HepG2 (cell line): ENCODE data around the gene OR2F2. TPM values are rescaled to one million over a fixed set of nuclear protein-coding genes. Genes with fewer than 3 reads are reported as not detected.
A peak's percentile ranks its signal among the peaks of the same experiment; 100 is the strongest.

Experiments used
- ATAC-seq: fragments of 200-7000 bp; cut with Tn5 transposase; 3 replicates; pipeline ENCODE4 v1.9.1; 2020; ENCODE audit warnings: mild to moderate bottlenecking, moderate library complexity
- BruUV-seq: library from RNA; stranded (reverse); fragments of 400-500 nt; replicated peaks from 2 replicates; lab custom pipeline; 2021; lab: Mats Ljungman, UMichigan
- CTCF ChIA-PET: fragments of 300-600 bp; formaldehyde crosslinking; extraction: SDS; loops from one replicate; lab custom pipeline; 2021; ENCODE audit warnings: low total read pairs, inconsistent platforms, low intra/inter-chr PET ratio; lab: Yijun Ruan, JAX
- POLR2A ChIA-PET: fragments of 350-600 bp; sonication (Branson Sonifier 250); formaldehyde crosslinking; loops from one replicate; lab custom pipeline; 2020; ENCODE audit warnings: antibody characterized with exemption, inconsistent platforms; lab: Yijun Ruan, JAX
- DNase-seq: peaks from one replicate; pipeline ENCODE4 v3.0.0-alpha.2; 2015; ENCODE audit warnings: low spot score
- FAIRE-seq: peaks from 3 replicates; lab custom pipeline; 2011; peaks lifted over from hg19 to GRCh38; lab: Jason Lieb, UNC
- H2AFZ ChIP-seq: one replicate; pipeline ENCODE4 v1.6.1; 2011; ENCODE audit warnings: low read length, inconsistent platforms
- H3K27ac ChIP-seq: fragments of 300-600 bp; 3 replicates; pipeline ENCODE4 v1.8.0; 2011; ENCODE audit warnings: mixed run types, mild to moderate bottlenecking, mixed read lengths, low read length, inconsistent platforms; ENCODE audit not compliant: insufficient read depth; ENCODE audit errors: extremely low read length
- H3K27me3 ChIP-seq, 2 experiments: fragments of 200-600 bp in 1 of 2; 2 replicates in 1 of 2; 3 replicates in 1 of 2; pipeline versions ENCODE4 v1.6.0 to v1.8.0; 2011; ENCODE audit warnings: low read length in 2 of 2, mild to moderate bottlenecking in 2 of 2, moderate library complexity in 2 of 2, inconsistent platforms in 1 of 2; ENCODE audit not compliant: insufficient read depth in 2 of 2, control insufficient read depth in 1 of 2
- H3K36me3 ChIP-seq, 2 experiments: fragments of 200-600 bp in 1 of 2; replicated peaks in 1 of 2; 2 replicates in 1 of 2; 3 replicates in 1 of 2; pipeline versions ENCODE4 v1.5.1 to v1.8.0; 2011; ENCODE audit warnings: low read length in 2 of 2, inconsistent platforms in 1 of 2; ENCODE audit not compliant: insufficient read depth in 2 of 2, control insufficient read depth in 1 of 2
- H3K4me1 ChIP-seq: 2 replicates; pipeline ENCODE4 v1.5.1; 2012; ENCODE audit warnings: low read length, inconsistent platforms; ENCODE audit not compliant: insufficient read depth
- H3K4me2 ChIP-seq: 2 replicates; pipeline ENCODE4 v1.6.0; 2011; ENCODE audit warnings: low read depth, low read length, inconsistent platforms
- H3K4me3 ChIP-seq, 3 experiments: fragments of 200-600 bp in 1 of 3; sonication (generic), shearing (Covaris generic) in 1 of 3; replicated peaks in 1 of 3; 2 replicates each; pipeline ENCODE4 v1.5.1; 2011 to 2016; ENCODE audit warnings: low read length in 3 of 3, inconsistent platforms in 2 of 3, low read depth in 2 of 3, mild to moderate bottlenecking in 2 of 3, control low read depth in 1 of 3, mixed read lengths in 1 of 3; ENCODE audit not compliant: insufficient read depth in 1 of 3
- H3K79me2 ChIP-seq: one replicate; pipeline ENCODE4 v1.6.1; 2011; ENCODE audit warnings: low read length, inconsistent platforms; ENCODE audit not compliant: insufficient read depth
- H3K9ac ChIP-seq: 2 replicates; pipeline ENCODE4 v1.6.0; 2011; ENCODE audit warnings: mild to moderate bottlenecking, low read depth, low read length, inconsistent platforms; ENCODE audit not compliant: insufficient read depth
- H3K9me3 ChIP-seq: 2 replicates; pipeline ENCODE4 v1.5.1; 2012; ENCODE audit warnings: mild to moderate bottlenecking, low read length
- H4K20me1 ChIP-seq: 2 replicates; pipeline ENCODE4 v1.6.0; 2011; ENCODE audit warnings: inconsistent platforms, mild to moderate bottlenecking, low read length, moderate library complexity; ENCODE audit not compliant: insufficient read depth
- CHCHD3 ChIP-seq: sonication (generic); formaldehyde crosslinking; IDR thresholded peaks from 2 replicates; pipeline ENCODE4 v1.8.0; 2022; ENCODE audit warnings: mild to moderate bottlenecking, missing genetic modification reagents, moderate library complexity
- EEA1 ChIP-seq: sonication (generic); formaldehyde crosslinking; IDR thresholded peaks from 2 replicates; pipeline ENCODE4 v1.5.1; 2020; ENCODE audit warnings: mild to moderate bottlenecking, missing genetic modification reagents, borderline replicate concordance
- KDM5B ChIP-seq: sonication (generic); formaldehyde crosslinking; IDR thresholded peaks from 2 replicates; pipeline ENCODE4 v1.4.0; 2020; ENCODE audit warnings: missing genetic modification reagents, mild to moderate bottlenecking, borderline replicate concordance
- WGBS: methylation state at CpG from one replicate; pipeline ENCODE4 v1.1.6; 2017; ENCODE audit warnings: low lambda C conversion rate; 5-methylcytosine and 5-hydroxymethylcytosine counted together
- in situ Hi-C: cut with HindIII; loops from 2 replicates; pipeline ENCODE4 v1.10.0; 2017; ENCODE audit warnings: low pct_unique_long_range_greater_than_20kb; ENCODE audit not compliant: extremely low pct_ligation_motif_present
- intact Hi-C: fragments of 100-400 bp; cut with micrococcal nuclease; formaldehyde crosslinking; loops from one replicate; pipeline ENCODE4 v1.10.0; 2022; ENCODE audit not compliant: unreplicated experiment
- polyA plus RNA-seq, 8 experiments: library from polyadenylated mRNA; depleted of rRNA in 3 of 8; stranded (reverse) in 7 of 8; unstranded in 1 of 8; fragments of >200 nt; fragmentation: Illumina TruSeq in 4 of 8; extraction: Trizol in 4 of 8; gene quantifications; 2 replicates each; pipeline versions ENCODE4 v1.2.1 to v1.2.3, GENCODE V29; 2011 to 2016; ENCODE audit warnings: low read depth in 4 of 8, missing spikeins in 1 of 8, mixed read lengths in 1 of 8; ENCODE audit not compliant: insufficient read depth in 1 of 8
- total RNA-seq, 5 experiments: library from RNA; depleted of rRNA; stranded (reverse); fragments of >200 nt; fragmentation: Illumina TruSeq; extraction: Trizol; gene quantifications; 2 replicates each; pipeline ENCODE4 v1.2.3, GENCODE V29; 2016; ENCODE audit warnings: low read depth in 1 of 5
- TF ChIP-seq, protein P1 (sequence below): sonication (generic); formaldehyde crosslinking; IDR thresholded peaks from 2 replicates; pipeline ENCODE4 v1.5.0; 2020; ENCODE audit warnings: missing genetic modification reagents
- TF ChIP-seq, protein P2 (sequence below): IDR thresholded peaks from 2 replicates; pipeline ENCODE4 v1.6.1; 2012; ENCODE audit warnings: inconsistent platforms
- TF ChIP-seq, protein P3 (sequence below): IDR thresholded peaks from 2 replicates; pipeline ENCODE4 v1.6.1; 2016; ENCODE audit warnings: low read depth

The OR2F2 gene
- total and polyA plus RNA-seq, 2 of the 13 experiments (the other 11 are each of a cell fraction or from before 2014, with no cell fraction given): 0.13 TPM; not detected in 1

DNA sequence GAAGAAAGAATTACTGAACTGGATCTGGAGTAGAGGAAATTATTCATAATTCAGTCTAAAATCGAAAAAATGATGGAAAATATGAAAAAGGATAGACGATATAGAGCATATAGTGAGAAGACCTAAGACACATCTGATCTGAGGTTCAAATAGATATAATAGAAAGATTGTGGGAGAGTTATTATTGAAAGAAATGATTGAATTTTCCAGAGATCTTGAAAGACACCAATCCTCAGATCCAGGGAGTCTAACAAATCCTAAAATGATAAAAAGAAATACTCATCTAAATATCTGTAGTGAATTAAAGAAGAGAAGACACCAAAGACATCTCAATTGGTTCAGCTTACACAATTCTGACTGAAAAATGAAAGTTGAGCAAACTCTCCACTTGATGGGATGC lies 46.0 kb upstream of the OR2F2 start:
- no peak overlapping the region for H2AFZ ChIP-seq
- ChIA-PET POLR2A (interaction anchor here (2.5 kb wide), 1 partner anchor 12 kb away, joined by 21 read pairs; the partner anchor contains the start of gene TCAF1), CTCF (no interaction called here)
- peaks cover 0 to 1% of the 10 kb centered on the region in 2 experiments; a peak in 3 of 5 replicates for H3K36me3 ChIP-seq
- peaks cover 28% of the 10 kb centered on the region for H3K4me1 ChIP-seq
- 83% methylated on average over 2 of the region's 2 CpGs for WGBS
- intact Hi-C loops: no loop called here
- no peak overlapping the region for H3K27ac ChIP-seq
- FAIRE-seq (peak; percentile 56), ATAC-seq (no peak), DNase-seq (no peak)
- no peak overlapping the region for H3K4me2 ChIP-seq
- in situ Hi-C loops: loop anchor here (25.0 kb wide), 1 partner anchor 498 kb away; no protein-coding TSS in a partner anchor
- BruUV-seq: no TSS peak
- peaks cover 34% of the 10 kb centered on the region for H4K20me1 ChIP-seq
- H3K4me3 ChIP-seq: no peak overlapping the region
- H3K9me3 ChIP-seq: no peaks in the 10 kb centered on the region
- H3K27me3 ChIP-seq: no peaks in the 10 kb centered on the region
- peaks cover 71% of the 10 kb centered on the region for H3K79me2 ChIP-seq
- TF ChIP-seq, protein P1, sequence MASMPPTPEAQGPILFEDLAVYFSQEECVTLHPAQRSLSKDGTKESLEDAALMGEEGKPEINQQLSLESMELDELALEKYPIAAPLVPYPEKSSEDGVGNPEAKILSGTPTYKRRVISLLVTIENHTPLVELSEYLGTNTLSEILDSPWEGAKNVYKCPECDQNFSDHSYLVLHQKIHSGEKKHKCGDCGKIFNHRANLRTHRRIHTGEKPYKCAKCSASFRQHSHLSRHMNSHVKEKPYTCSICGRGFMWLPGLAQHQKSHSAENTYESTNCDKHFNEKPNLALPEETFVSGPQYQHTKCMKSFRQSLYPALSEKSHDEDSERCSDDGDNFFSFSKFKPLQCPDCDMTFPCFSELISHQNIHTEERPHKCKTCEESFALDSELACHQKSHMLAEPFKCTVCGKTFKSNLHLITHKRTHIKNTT (CRISPR knock-in tag): no peak
- TF ChIP-seq, protein P2, sequence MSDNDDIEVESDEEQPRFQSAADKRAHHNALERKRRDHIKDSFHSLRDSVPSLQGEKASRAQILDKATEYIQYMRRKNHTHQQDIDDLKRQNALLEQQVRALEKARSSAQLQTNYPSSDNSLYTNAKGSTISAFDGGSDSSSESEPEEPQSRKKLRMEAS: no peak
- TF ChIP-seq KDM5B (CRISPR knock-in tag): no peak
- no peak for TF ChIP-seq EEA1 (CRISPR knock-in tag)
- TF ChIP-seq, protein P3, sequence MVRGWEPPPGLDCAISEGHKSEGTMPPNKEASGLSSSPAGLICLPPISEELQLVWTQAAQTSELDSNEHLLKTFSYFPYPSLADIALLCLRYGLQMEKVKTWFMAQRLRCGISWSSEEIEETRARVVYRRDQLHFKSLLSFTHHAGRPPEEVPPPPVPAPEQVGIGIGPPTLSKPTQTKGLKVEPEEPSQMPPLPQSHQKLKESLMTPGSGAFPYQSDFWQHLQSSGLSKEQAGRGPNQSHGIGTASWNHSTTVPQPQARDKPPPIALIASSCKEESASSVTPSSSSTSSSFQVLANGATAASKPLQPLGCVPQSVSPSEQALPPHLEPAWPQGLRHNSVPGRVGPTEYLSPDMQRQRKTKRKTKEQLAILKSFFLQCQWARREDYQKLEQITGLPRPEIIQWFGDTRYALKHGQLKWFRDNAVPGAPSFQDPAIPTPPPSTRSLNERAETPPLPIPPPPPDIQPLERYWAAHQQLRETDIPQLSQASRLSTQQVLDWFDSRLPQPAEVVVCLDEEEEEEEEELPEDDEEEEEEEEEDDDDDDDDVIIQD (CRISPR knock-in tag): no peak
- TF ChIP-seq CHCHD3 (CRISPR knock-in tag): no peak
- H3K9ac ChIP-seq: no peak overlapping the region
